GM12801 (cell line): ENCODE data around the gene WDR55.

Experiments used
- CTCF ChIP-seq: IDR thresholded peaks from one replicate; pipeline ENCODE4 v1.5.1; 2011; ENCODE audit warnings: control low read depth; ENCODE audit not compliant: insufficient read length; ENCODE audit errors: extremely low read depth

The WDR55 gene

GRCh38 chr5:140632366-140633020, 32.2 kb upstream of the WDR55 start:
- TF ChIP-seq CTCF: no peak

GRCh38 chr5:140633021-140633471, 31.7 kb upstream of the WDR55 start, which contains the start of gene CD14:
TSS of gene CD14 (minus strand) at chr5:140633175. CDS start at chr5:140633071, 104 bp downstream.
- TF ChIP-seq CTCF: no peak

GRCh38 chr5:140633501-140633900, 31.2 kb upstream of the WDR55 start:
- no peak for TF ChIP-seq CTCF

- no peak for TF ChIP-seq CTCF
These were observed 30.6 kb upstream of the WDR55 start for GRCh38 chr5:140634103-140634502.

GRCh38 chr5:140635291-140636257, 29.1 kb upstream of the WDR55 start:
- TF ChIP-seq CTCF: no peak

- TF ChIP-seq CTCF: no peak
These were observed 27.2 kb upstream of the WDR55 start for GRCh38 chr5:140637371-140638100.
